ENCODE data around the gene GALNT16. TPM values are rescaled to one million over a fixed set of nuclear protein-coding genes. Genes with fewer than 3 reads are reported as not detected.

GALNT16 gene
- total and polyA plus RNA-seq, 11 donors, result 17.0 to 81.6 (median 51.3) TPM

- H3K9me3 ChIP-seq, result peaks cover 0 to 12% (median 0%) of the 10 kb centered on the region in 12 donors
- 92 to 99% (median 98%) methylated on average over 3 of the region's 3 CpGs for WGBS, 4 donors
- no peak overlapping the region for H3K27ac ChIP-seq
- H3K4me1 ChIP-seq, result no peaks in the 10 kb centered on the region
- peaks cover 0 to 39% (median 15%) of the 10 kb centered on the region in 9 donors for H3K36me3 ChIP-seq
- ATAC-seq (no peak), DNase-seq (no peak)
- no peaks in the 10 kb centered on the region for H3K27me3 ChIP-seq
- intact Hi-C loops (cut with DNase I), result loop anchor here in 1 of 10 donors (10.0 kb wide), 1 partner anchor 93 kb away; no protein-coding TSS in a partner anchor
- TF ChIP-seq CTCF (IDR thresholded peaks at IDR 0.05), result no peak
- TF ChIP-seq POLR2A (IDR thresholded peaks at IDR 0.05), result no peak
- no peak overlapping the region for H3K4me3 ChIP-seq
These were observed 112.2 kb downstream of the GALNT16 start for GRCh38 chr14:69372146-69372545.

DNA sequence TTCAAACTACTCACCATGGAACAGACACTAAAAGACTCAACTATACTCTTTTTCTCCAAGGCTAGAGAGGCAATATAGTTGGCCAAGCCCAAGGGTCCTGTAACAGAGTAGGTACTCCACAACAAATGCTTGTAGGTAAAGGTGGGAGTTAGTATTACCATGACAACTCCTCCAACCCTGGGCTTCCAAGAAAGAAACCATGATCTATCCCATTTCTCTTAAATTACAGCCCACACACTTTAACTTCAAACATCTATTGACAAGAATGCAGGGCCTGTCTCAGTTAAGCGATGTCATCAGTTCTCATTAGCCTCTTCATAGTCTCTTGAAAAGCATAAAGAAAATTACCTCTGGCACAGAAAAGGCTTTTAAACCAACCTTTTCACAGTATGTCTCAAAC, 113.1 kb downstream of the GALNT16 start:
- Histone ChIP-seq H3K27ac (no peak overlapping the region), H3K27me3 (no peaks in the 10 kb centered on the region), H3K36me3 (peaks cover 0 to 39% (median 22%) of the 10 kb centered on the region in 9 donors), H3K9me3 (peaks cover 0 to 12% (median 0%) of the 10 kb centered on the region in 12 donors), H3K4me3 (no peak overlapping the region), H3K4me1 (no peaks in the 10 kb centered on the region)
- no peak for ATAC-seq
- intact Hi-C loops (cut with DNase I), result loop anchor here in 1 of 10 donors (10.0 kb wide), 1 partner anchor 92 kb away; no protein-coding TSS in a partner anchor
- DNase-seq, result no peak
- TF ChIP-seq CTCF (IDR thresholded peaks at IDR 0.05) (no peak), POLR2A (IDR thresholded peaks at IDR 0.05) (no peak)
- WGBS, 4 donors, result 0 to 92% (median 47%) methylated on average over 1 of the region's 1 CpG

GRCh38 chr14:69374235-69374634, 114.3 kb downstream of the GALNT16 start:
- intact Hi-C loops (cut with DNase I), result loop anchor here in 1 of 10 donors (10.0 kb wide), 1 partner anchor 91 kb away; no protein-coding TSS in a partner anchor
- Histone ChIP-seq H3K36me3 (peaks cover 0 to 43% (median 26%) of the 10 kb centered on the region in 9 donors), H3K27ac (no peak overlapping the region), H3K4me3 (no peak overlapping the region), H3K27me3 (no peaks in the 10 kb centered on the region), H3K9me3 (peaks cover 0 to 12% (median 0%) of the 10 kb centered on the region in 12 donors), H3K4me1 (no peaks in the 10 kb centered on the region)
- DNase-seq (no peak), ATAC-seq (no peak)
- TF ChIP-seq POLR2A (IDR thresholded peaks at IDR 0.05), result no peak
- no peak for TF ChIP-seq CTCF (IDR thresholded peaks at IDR 0.05)

DNA sequence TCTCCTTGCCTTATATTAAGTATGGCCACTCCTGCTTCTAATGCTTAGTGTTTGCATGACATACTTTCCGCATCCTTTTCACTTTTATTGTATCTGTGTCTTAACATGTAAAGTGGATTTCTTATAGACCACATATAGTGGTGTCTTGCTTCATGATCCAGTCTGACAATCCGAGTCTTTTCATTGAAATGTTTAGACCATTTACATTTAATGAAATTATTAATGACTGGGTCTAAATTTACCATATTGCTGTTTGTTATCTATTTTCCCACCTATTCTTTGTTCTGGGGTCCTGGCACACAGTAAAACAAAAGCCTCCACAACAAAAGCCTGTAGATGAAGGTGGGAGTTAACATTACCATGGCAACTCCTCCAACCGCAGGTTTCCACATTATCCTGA, 115.2 kb downstream of the GALNT16 start:
- no peaks in the 10 kb centered on the region for H3K27me3 ChIP-seq
- ATAC-seq (no peak), DNase-seq (no peak)
- 85 to 97% (median 96%) methylated on average over 3 of the region's 3 CpGs for WGBS, 4 donors
- peaks cover 0 to 12% (median 0%) of the 10 kb centered on the region in 12 donors for H3K9me3 ChIP-seq
- no peaks in the 10 kb centered on the region for H3K4me1 ChIP-seq
- H3K36me3 ChIP-seq, result peaks cover 0 to 52% (median 36%) of the 10 kb centered on the region in 9 donors
- no peak overlapping the region for H3K4me3 ChIP-seq
- no peak for TF ChIP-seq POLR2A (IDR thresholded peaks at IDR 0.05)
- no peak for TF ChIP-seq CTCF (IDR thresholded peaks at IDR 0.05)
- no peak overlapping the region for H3K27ac ChIP-seq
- intact Hi-C loops (cut with DNase I), result loop anchor here in 1 of 10 donors (10.0 kb wide), 1 partner anchor 90 kb away; no protein-coding TSS in a partner anchor

Data from heart left ventricle (tissue), 16 donors.